ENCODE measurements around the gene KCTD5.

Gene KCTD5

DNA sequence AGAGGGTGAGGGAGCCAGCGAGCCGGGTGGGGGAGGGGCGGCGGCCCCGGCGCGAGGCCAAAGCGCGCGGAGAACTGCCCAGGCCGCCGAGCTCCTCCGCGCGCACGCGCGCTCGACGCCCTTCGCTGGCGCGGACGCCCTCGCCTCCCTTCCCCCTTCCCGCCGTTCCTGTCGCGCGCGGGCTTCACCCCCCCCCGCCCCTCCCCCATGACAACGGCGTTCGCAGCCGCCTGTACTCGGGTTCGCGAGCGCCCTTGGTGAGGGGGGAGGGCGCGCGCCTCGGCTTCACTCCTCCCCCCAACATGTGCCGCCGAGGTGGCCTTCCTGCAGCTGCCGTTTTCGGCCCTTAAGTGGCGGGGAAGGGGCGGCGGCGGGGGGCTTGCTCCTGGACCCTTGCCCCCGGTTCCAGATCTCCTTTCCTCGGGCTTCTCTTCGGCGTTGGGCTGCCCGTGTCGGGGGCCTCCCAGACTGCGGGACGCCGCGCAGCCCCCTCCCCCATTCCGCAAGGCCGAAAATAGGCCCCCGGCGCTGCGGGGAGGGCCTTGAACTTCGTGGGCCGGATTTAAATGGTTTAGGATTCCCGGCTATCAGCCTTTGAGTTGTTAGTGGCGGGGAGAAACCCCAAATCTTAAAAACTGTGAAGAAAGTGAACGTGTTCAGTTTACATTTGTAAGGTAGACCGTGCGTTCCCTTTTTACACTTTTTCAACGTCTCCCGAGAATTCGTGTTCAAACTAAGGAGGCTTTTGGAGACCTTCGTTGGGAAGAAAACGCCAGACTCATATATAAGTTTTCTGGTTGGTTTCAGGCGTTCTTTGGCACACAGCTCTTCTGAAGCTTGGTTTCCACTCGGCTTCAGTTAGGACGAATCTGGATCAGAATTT, 70.8 kb downstream of the KCTD5 start:
- DNase-seq = peak; percentile 51

DNA sequence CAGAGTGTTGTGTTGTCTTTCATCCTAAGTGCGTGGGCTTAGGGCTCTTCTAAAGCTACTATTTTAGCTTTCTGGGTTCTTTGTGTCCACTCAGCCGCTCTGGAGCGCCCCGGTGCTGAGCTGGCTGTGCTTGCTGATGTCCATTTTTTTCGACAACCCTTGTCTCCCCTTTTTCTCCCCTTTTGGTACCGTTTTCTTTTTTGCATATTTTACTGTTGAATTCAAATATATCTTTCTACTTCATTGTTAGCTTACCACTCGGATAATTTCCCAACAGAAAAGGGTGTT, 71.4 kb downstream of the KCTD5 start:
- no peak for DNase-seq

- no peak for DNase-seq
Observed at GRCh38 chr16:2755158-2755557, 72.8 kb downstream of the KCTD5 start.

- no peak for DNase-seq
Observed at GRCh38 chr16:2756288-2757015, 74.1 kb downstream of the KCTD5 start.

- DNase-seq = no peak
Observed at GRCh38 chr16:2757344-2757743, 75.0 kb downstream of the KCTD5 start.

All from GF-D8 (cell line).